HepG2 (cell line): Measurements from ENCODE around the gene PRKCD. TPM values are rescaled to one million over a fixed set of nuclear protein-coding genes. Genes with fewer than 3 reads are reported as not detected.

Source experiments
- ATAC-seq: fragments of 200-7000 bp; cut with Tn5 transposase; 3 replicates; pipeline ENCODE4 v1.9.1; 2020; ENCODE audit warnings: mild to moderate bottlenecking, moderate library complexity
- BruUV-seq: library from RNA; stranded (reverse); fragments of 400-500 nt; replicated peaks from 2 replicates; lab custom pipeline; 2021; lab: Mats Ljungman, UMichigan
- CTCF ChIA-PET: fragments of 300-600 bp; formaldehyde crosslinking; extraction: SDS; loops from one replicate; lab custom pipeline; 2021; ENCODE audit warnings: low total read pairs, inconsistent platforms, low intra/inter-chr PET ratio; lab: Yijun Ruan, JAX
- POLR2A ChIA-PET: fragments of 350-600 bp; sonication (Branson Sonifier 250); formaldehyde crosslinking; loops from one replicate; lab custom pipeline; 2020; ENCODE audit warnings: antibody characterized with exemption, inconsistent platforms; lab: Yijun Ruan, JAX
- DNase-seq: peaks from one replicate; pipeline ENCODE4 v3.0.0-alpha.2; 2015; ENCODE audit warnings: low spot score
- FAIRE-seq: peaks from 3 replicates; lab custom pipeline; 2011; peaks lifted over from hg19 to GRCh38; lab: Jason Lieb, UNC
- H2AFZ ChIP-seq: one replicate; pipeline ENCODE4 v1.6.1; 2011; ENCODE audit warnings: low read length, inconsistent platforms
- H3K27ac ChIP-seq: fragments of 300-600 bp; 3 replicates; pipeline ENCODE4 v1.8.0; 2011; ENCODE audit warnings: mixed run types, mild to moderate bottlenecking, mixed read lengths, low read length, inconsistent platforms; ENCODE audit not compliant: insufficient read depth; ENCODE audit errors: extremely low read length
- H3K27me3 ChIP-seq, 2 experiments: fragments of 200-600 bp in 1 of 2; 2 replicates in 1 of 2; 3 replicates in 1 of 2; pipeline versions ENCODE4 v1.6.0 to v1.8.0; 2011; ENCODE audit warnings: low read length in 2 of 2, mild to moderate bottlenecking in 2 of 2, moderate library complexity in 2 of 2, inconsistent platforms in 1 of 2; ENCODE audit not compliant: insufficient read depth in 2 of 2, control insufficient read depth in 1 of 2
- H3K36me3 ChIP-seq, 2 experiments: fragments of 200-600 bp in 1 of 2; replicated peaks in 1 of 2; 2 replicates in 1 of 2; 3 replicates in 1 of 2; pipeline versions ENCODE4 v1.5.1 to v1.8.0; 2011; ENCODE audit warnings: low read length in 2 of 2, inconsistent platforms in 1 of 2; ENCODE audit not compliant: insufficient read depth in 2 of 2, control insufficient read depth in 1 of 2
- H3K4me1 ChIP-seq: 2 replicates; pipeline ENCODE4 v1.5.1; 2012; ENCODE audit warnings: low read length, inconsistent platforms; ENCODE audit not compliant: insufficient read depth
- H3K4me2 ChIP-seq: 2 replicates; pipeline ENCODE4 v1.6.0; 2011; ENCODE audit warnings: low read depth, low read length, inconsistent platforms
- H3K4me3 ChIP-seq, 3 experiments: fragments of 200-600 bp in 1 of 3; sonication (generic), shearing (Covaris generic) in 1 of 3; replicated peaks in 1 of 3; 2 replicates each; pipeline ENCODE4 v1.5.1; 2011 to 2016; ENCODE audit warnings: low read length in 3 of 3, inconsistent platforms in 2 of 3, low read depth in 2 of 3, mild to moderate bottlenecking in 2 of 3, control low read depth in 1 of 3, mixed read lengths in 1 of 3; ENCODE audit not compliant: insufficient read depth in 1 of 3
- H3K79me2 ChIP-seq: one replicate; pipeline ENCODE4 v1.6.1; 2011; ENCODE audit warnings: low read length, inconsistent platforms; ENCODE audit not compliant: insufficient read depth
- H3K9ac ChIP-seq: 2 replicates; pipeline ENCODE4 v1.6.0; 2011; ENCODE audit warnings: mild to moderate bottlenecking, low read depth, low read length, inconsistent platforms; ENCODE audit not compliant: insufficient read depth
- H3K9me3 ChIP-seq: 2 replicates; pipeline ENCODE4 v1.5.1; 2012; ENCODE audit warnings: mild to moderate bottlenecking, low read length
- H4K20me1 ChIP-seq: 2 replicates; pipeline ENCODE4 v1.6.0; 2011; ENCODE audit warnings: inconsistent platforms, mild to moderate bottlenecking, low read length, moderate library complexity; ENCODE audit not compliant: insufficient read depth
- AGO2 ChIP-seq: fragments of 200-400 bp; formaldehyde crosslinking; optimal IDR thresholded peaks from 2 replicates; pipeline ENCODE3; 2017; ENCODE audit warnings: mild to moderate bottlenecking, low read depth, low read length, moderate library complexity
- EHMT2 ChIP-seq: fragments of 200-600 bp; sonication (generic); IDR thresholded peaks from 2 replicates; pipeline ENCODE4 v1.7.0; 2017; ENCODE audit warnings: antibody characterized with exemption, low read depth, low read length, borderline replicate concordance
- HNRNPL ChIP-seq: fragments of 200-400 bp; formaldehyde crosslinking; IDR thresholded peaks from 2 replicates; pipeline ENCODE4 v1.6.1; 2017; ENCODE audit warnings: mild to moderate bottlenecking, low read depth, low read length
- MAFK ChIP-seq, 2 experiments: IDR thresholded peaks in 1 of 2; conservative IDR thresholded peaks in 1 of 2; 2 replicates each; pipeline ENCODE4 v1.6.1; 2011; ENCODE audit warnings: improper control_type of control experiment in 2 of 2, low read length in 2 of 2
- MEIS1 ChIP-seq: sonication (generic); formaldehyde crosslinking; IDR thresholded peaks from 2 replicates; pipeline ENCODE4 v1.9.0; 2021; ENCODE audit warnings: mild to moderate bottlenecking, missing genetic modification reagents, moderate library complexity, borderline replicate concordance
- MEIS2 ChIP-seq: sonication (generic); formaldehyde crosslinking; IDR thresholded peaks from 2 replicates; pipeline ENCODE4 v1.9.0; 2021; ENCODE audit warnings: mild to moderate bottlenecking, missing genetic modification reagents
- NBN ChIP-seq: fragments of 450-650 bp; conservative IDR thresholded peaks from 2 replicates; pipeline ENCODE4 v1.6.1; 2017
- PHF5A ChIP-seq: IDR thresholded peaks from one replicate; pipeline ENCODE4 v1.6.1; 2018; ENCODE audit warnings: low read depth, missing genetic modification reagents; ENCODE audit not compliant: unreplicated experiment
- POLR2A ChIP-seq, 2 experiments: IDR thresholded peaks; 2 replicates each; pipeline ENCODE4 v1.6.1; 2011; ENCODE audit warnings: low read depth in 2 of 2, low read length in 2 of 2, mild to moderate bottlenecking in 1 of 2, moderate library complexity in 1 of 2; ENCODE audit not compliant: insufficient read depth in 1 of 2
- POLR2AphosphoS2 ChIP-seq: IDR thresholded peaks from 2 replicates; pipeline ENCODE4 v1.6.1; 2011; ENCODE audit warnings: low read depth, low read length, improper control_type of control experiment
- ZNF460 ChIP-seq: sonication (generic); formaldehyde crosslinking; IDR thresholded peaks from 2 replicates; pipeline ENCODE4 v1.5.1; 2020; ENCODE audit warnings: missing genetic modification reagents, mild to moderate bottlenecking, borderline replicate concordance
- ZNF558 ChIP-seq: sonication (generic); formaldehyde crosslinking; IDR thresholded peaks from 2 replicates; pipeline ENCODE4 v1.9.0; 2022; ENCODE audit warnings: mild to moderate bottlenecking, missing genetic modification reagents, borderline replicate concordance
- ZNF790 ChIP-seq: sonication (generic); formaldehyde crosslinking; IDR thresholded peaks from 2 replicates; pipeline ENCODE4 v1.8.0; 2022; ENCODE audit warnings: missing genetic modification reagents, mild to moderate bottlenecking, borderline replicate concordance
- WGBS: methylation state at CpG from one replicate; pipeline ENCODE4 v1.1.6; 2017; ENCODE audit warnings: low lambda C conversion rate; 5-methylcytosine and 5-hydroxymethylcytosine counted together
- in situ Hi-C: cut with HindIII; loops from 2 replicates; pipeline ENCODE4 v1.10.0; 2017; ENCODE audit warnings: low pct_unique_long_range_greater_than_20kb; ENCODE audit not compliant: extremely low pct_ligation_motif_present
- intact Hi-C: fragments of 100-400 bp; cut with micrococcal nuclease; formaldehyde crosslinking; loops from one replicate; pipeline ENCODE4 v1.10.0; 2022; ENCODE audit not compliant: unreplicated experiment
- polyA plus RNA-seq, 8 experiments: library from polyadenylated mRNA; depleted of rRNA in 3 of 8; stranded (reverse) in 7 of 8; unstranded in 1 of 8; fragments of >200 nt; fragmentation: Illumina TruSeq in 4 of 8; extraction: Trizol in 4 of 8; gene quantifications; 2 replicates each; pipeline versions ENCODE4 v1.2.1 to v1.2.3, GENCODE V29; 2011 to 2016; ENCODE audit warnings: low read depth in 4 of 8, missing spikeins in 1 of 8, mixed read lengths in 1 of 8; ENCODE audit not compliant: insufficient read depth in 1 of 8
- total RNA-seq, 5 experiments: library from RNA; depleted of rRNA; stranded (reverse); fragments of >200 nt; fragmentation: Illumina TruSeq; extraction: Trizol; gene quantifications; 2 replicates each; pipeline ENCODE4 v1.2.3, GENCODE V29; 2016; ENCODE audit warnings: low read depth in 1 of 5
- TF ChIP-seq, protein P1 (sequence below): sonication (generic); formaldehyde crosslinking; IDR thresholded peaks from 2 replicates; pipeline ENCODE4 v1.5.0; 2020; ENCODE audit warnings: mild to moderate bottlenecking, missing genetic modification reagents
- TF ChIP-seq, protein P2 (sequence below): sonication (generic); formaldehyde crosslinking; IDR thresholded peaks from 2 replicates; pipeline ENCODE4 v1.8.1; 2023; ENCODE audit warnings: mild to moderate bottlenecking, moderate library complexity, missing genetic modification reagents

The PRKCD gene
- total and polyA plus RNA-seq, 2 of the 13 experiments (the other 11 are each of a cell fraction or from before 2014, with no cell fraction given), result 1.6 to 40.7 TPM

DNA sequence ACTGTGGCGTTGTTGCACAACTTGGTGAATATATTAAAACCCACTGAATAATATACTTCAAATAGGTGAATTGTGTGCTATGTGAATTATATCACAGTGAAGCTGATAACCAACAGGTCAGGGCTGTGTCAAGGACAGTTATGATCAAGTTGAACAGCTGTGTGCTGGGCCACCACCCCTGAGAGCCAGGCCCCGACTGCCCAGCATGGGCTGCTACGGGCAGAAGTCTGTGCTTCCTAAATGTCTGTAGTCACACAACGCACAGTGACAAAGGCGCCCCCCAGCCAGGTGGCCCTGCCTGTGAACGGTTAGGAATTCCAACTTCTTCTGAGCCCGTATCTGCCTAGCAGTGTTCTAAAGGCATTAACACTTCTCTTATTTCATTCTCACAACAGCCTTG lies 62.0 kb downstream of the PRKCD start (continued):
- TF ChIP-seq ZNF558 (CRISPR knock-in tag) (no peak), NBN (no peak), MEIS1 (no peak), ZNF790 (CRISPR knock-in tag) (no peak), MAFK (conservative IDR thresholded peaks at IDR 0.05 in 1 of 2, IDR thresholded peaks at IDR 0.05 in 1 of 2; ENCODE audit: low read length in 2 of 2) (no peak), EHMT2 (no peak), ZNF460 (CRISPR knock-in tag) (no peak), MEIS2 (CRISPR knock-in tag) (no peak), POLR2A (IDR thresholded peaks at IDR 0.05; ENCODE audit: insufficient read depth in 1 of 2, low read depth in 2 of 2, low read length in 2 of 2) (0 out of 4 replicates have a peak, but pooled peaks of 1 of the 2 experiments have one; percentile 27)
- TF ChIP-seq, protein P1, sequence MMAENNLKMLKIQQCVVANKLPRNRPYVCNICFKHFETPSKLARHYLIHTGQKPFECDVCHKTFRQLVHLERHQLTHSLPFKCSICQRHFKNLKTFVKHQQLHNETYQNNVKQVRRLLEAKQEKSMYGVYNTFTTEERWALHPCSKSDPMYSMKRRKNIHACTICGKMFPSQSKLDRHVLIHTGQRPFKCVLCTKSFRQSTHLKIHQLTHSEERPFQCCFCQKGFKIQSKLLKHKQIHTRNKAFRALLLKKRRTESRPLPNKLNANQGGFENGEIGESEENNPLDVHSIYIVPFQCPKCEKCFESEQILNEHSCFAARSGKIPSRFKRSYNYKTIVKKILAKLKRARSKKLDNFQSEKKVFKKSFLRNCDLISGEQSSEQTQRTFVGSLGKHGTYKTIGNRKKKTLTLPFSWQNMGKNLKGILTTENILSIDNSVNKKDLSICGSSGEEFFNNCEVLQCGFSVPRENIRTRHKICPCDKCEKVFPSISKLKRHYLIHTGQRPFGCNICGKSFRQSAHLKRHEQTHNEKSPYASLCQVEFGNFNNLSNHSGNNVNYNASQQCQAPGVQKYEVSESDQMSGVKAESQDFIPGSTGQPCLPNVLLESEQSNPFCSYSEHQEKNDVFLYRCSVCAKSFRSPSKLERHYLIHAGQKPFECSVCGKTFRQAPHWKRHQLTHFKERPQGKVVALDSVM (CRISPR knock-in tag), result no peak
- TF ChIP-seq, protein P2, sequence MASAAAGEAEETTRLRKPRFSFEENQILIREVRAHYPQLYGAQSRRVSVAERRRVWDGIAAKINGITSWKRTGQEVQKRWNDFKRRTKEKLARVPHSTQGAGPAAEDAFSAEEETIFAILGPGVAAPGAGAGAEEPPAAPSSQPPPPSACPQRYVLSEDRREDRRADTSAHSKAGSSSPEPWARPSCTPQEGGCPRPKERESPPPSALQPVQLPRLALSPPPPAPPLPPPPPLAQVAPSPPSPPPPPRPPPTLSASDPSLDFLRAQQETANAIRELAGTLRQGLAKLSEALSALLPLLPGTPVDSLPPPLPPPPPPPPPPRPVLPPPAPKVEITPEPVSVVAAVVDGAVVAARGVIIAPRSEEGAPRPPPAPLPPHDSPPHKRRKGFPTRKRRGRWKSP, result no peak

DNA sequence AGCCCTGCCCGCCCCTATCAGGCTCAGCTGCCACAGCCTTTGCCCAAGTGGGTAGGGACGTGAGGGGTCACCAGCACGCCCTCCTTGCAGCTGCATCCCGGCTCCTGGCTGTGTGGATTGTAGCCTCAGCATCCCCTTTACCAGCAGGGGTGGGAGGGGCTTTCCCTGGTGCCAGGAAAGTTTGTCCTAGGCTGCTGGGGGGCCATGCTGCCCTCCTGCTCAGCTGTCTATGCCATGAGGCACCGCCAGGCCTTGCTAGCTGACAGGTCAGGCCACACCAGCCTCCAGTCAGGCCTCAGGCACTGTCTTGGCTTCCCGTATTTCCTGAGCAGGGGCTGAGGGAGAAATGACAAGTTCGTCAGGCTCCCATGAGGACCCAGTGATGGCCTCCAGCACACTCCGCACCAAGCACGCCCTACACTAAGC lies 62.5 kb downstream of the PRKCD start:
- H3K27ac ChIP-seq, result peak overlapping the region; percentile 75
- DNase-seq (no peak), FAIRE-seq (no peak), ATAC-seq (no peak)
- CTCF ChIA-PET, result no interaction called here
- BruUV-seq, result no TSS peak
- no peak overlapping the region for H3K4me3 ChIP-seq
- POLR2A ChIA-PET, result no interaction called here
- no peak overlapping the region for H3K9ac ChIP-seq
- no peak overlapping the region for H3K4me2 ChIP-seq
- no peaks in the 10 kb centered on the region for H3K79me2 ChIP-seq
- H3K36me3 ChIP-seq, result peaks cover 26 to 47% of the 10 kb centered on the region in 2 experiments
- H3K27me3 ChIP-seq, result no peaks in the 10 kb centered on the region
- H3K9me3 ChIP-seq, result no peaks in the 10 kb centered on the region
- intact Hi-C loops, result loop anchor here (5.0 kb wide), 1 partner anchor 34 kb away; the partner anchor contains the start of gene TKT
- TF ChIP-seq AGO2 (peak; percentile 72), PHF5A (CRISPR knock-in tag) (no peak), HNRNPL (0 out of 2 replicates have a peak, but pooled peaks have one; percentile 50), POLR2AphosphoS2 (0 out of 2 replicates have a peak, but pooled peaks have one; percentile 28)
- TF ChIP-seq, all 625 proteins: peak for 3
- WGBS, result 73% methylated on average over 3 of the region's 9 CpGs
- in situ Hi-C loops, result no loop called here
- Histone ChIP-seq H2AFZ (no peak overlapping the region), H3K4me1 (peaks cover 64% of the 10 kb centered on the region), H4K20me1 (0 out of 2 replicates have a peak, but pooled peaks cover 3% of the 10 kb centered on the region)
